Tibial nerve (tissue), 4 donors: ENCODE data around the gene HS6ST1. TPM values are rescaled to one million over a fixed set of nuclear protein-coding genes. Genes with fewer than 3 reads are reported as not detected.

ENCODE experiments used
- DNase-seq, 2 donors: peaks; one replicate each; pipeline ENCODE4 v3.0.0-alpha.2; 2019; ENCODE audit warnings: low spot score in 2 of 2
- H3K27ac ChIP-seq, 4 donors: fragments of 200-600 bp; sonication (generic) in 3 of 4; one replicate each; pipeline ENCODE4 v1.5.1; 2017 to 2019; ENCODE audit warnings: mild to moderate bottlenecking in 1 of 4
- H3K27me3 ChIP-seq, 2 donors: fragments of 200-600 bp; sonication (generic) in 1 of 2; one replicate each; pipeline versions ENCODE4 v1.5.1 to v1.6.0; 2017 to 2019
- H3K36me3 ChIP-seq, 3 donors: fragments of 200-600 bp; sonication (generic); one replicate each; pipeline ENCODE4 v1.5.1; 2018 to 2019
- H3K4me1 ChIP-seq, 4 donors: fragments of 200-600 bp; sonication (generic) in 3 of 4; one replicate each; pipeline ENCODE4 v1.5.1; 2017 to 2019
- H3K4me3 ChIP-seq, 4 donors: fragments of 200-600 bp; sonication (generic) in 3 of 4; one replicate each; pipeline ENCODE4 v1.5.1; 2017 to 2019; ENCODE audit warnings: mild to moderate bottlenecking in 1 of 4, moderate library complexity in 1 of 4
- H3K9me3 ChIP-seq, 4 donors: fragments of 200-600 bp; sonication (generic) in 3 of 4; one replicate each; pipeline ENCODE4 v1.5.1; 2017 to 2019
- CTCF ChIP-seq, 5 experiments: fragments of 200-600 bp in 3 of 5; fragments of 450-650 bp in 2 of 5; sonication (generic) in 3 of 5; IDR thresholded peaks; one replicate each; pipeline ENCODE4 v1.5.1; 2016 to 2019; ENCODE audit warnings: antibody characterized with exemption in 5 of 5, mild to moderate bottlenecking in 3 of 5, moderate library complexity in 2 of 5
- EP300 ChIP-seq, 2 donors: sonication (generic); formaldehyde crosslinking; IDR thresholded peaks; one replicate each; pipeline ENCODE4 v1.6.1; 2017; ENCODE audit warnings: antibody characterized with exemption in 2 of 2, mild to moderate bottlenecking in 1 of 2
- POLR2A ChIP-seq, 2 donors: fragments of 450-650 bp; IDR thresholded peaks; one replicate each; pipeline ENCODE4 v1.6.1; 2017; ENCODE audit warnings: antibody characterized with exemption in 2 of 2, mild to moderate bottlenecking in 2 of 2, moderate library complexity in 2 of 2
- WGBS, 2 donors: methylation state at CpG; one replicate each; pipeline ENCODE4 v1.1.5; 2018; 5-methylcytosine and 5-hydroxymethylcytosine counted together
- total RNA-seq, 4 donors: library from RNA; depleted of rRNA; stranded (reverse); fragments of >200 nt; gene quantifications; one replicate each; pipeline ENCODE4 v1.1.0, GENCODE V29; 2016

Gene HS6ST1
- total RNA-seq, 4 donors from 2014 or later: 21.6 to 51.6 (median 39.3) TPM

GRCh38 chr2:128305555-128306080 lies 13.1 kb downstream of the HS6ST1 start:
- Histone ChIP-seq H3K27ac (peak overlapping the region; percentile 28 to 80 (median 73)), H3K4me1 (peaks cover 0 to 98% (median 59%) of the 10 kb centered on the region in 4 donors), H3K4me3 (no peak overlapping the region), H3K9me3 (no peaks in the 10 kb centered on the region), H3K36me3 (no peaks in the 10 kb centered on the region), H3K27me3 (no peaks in the 10 kb centered on the region)
- no peak for DNase-seq
- WGBS, 2 donors: 27 to 46% methylated on average over 3 to 4 of the region's 11 CpGs
- TF ChIP-seq EP300 (IDR thresholded peaks at IDR 0.05) (no peak), POLR2A (IDR thresholded peaks at IDR 0.05) (no peak), CTCF (IDR thresholded peaks at IDR 0.05) (no peak)

GRCh38 chr2:128304715-128305554 lies 13.7 kb downstream of the HS6ST1 start:
- peak; percentile 48 to 70 for DNase-seq
- Histone ChIP-seq H3K27me3 (no peaks in the 10 kb centered on the region), H3K27ac (peak overlapping the region; percentile 28 to 80 (median 73)), H3K36me3 (no peaks in the 10 kb centered on the region), H3K4me1 (peaks cover 0 to 98% (median 59%) of the 10 kb centered on the region in 4 donors), H3K9me3 (no peaks in the 10 kb centered on the region), H3K4me3 (no peak overlapping the region)
- WGBS, 2 donors: 29 to 54% methylated on average over 10 of the region's 11 CpGs
- no peak for TF ChIP-seq CTCF (IDR thresholded peaks at IDR 0.05)
- TF ChIP-seq EP300 (IDR thresholded peaks at IDR 0.05): peak in 1 of 2 donors; percentile 37
- TF ChIP-seq POLR2A (IDR thresholded peaks at IDR 0.05): no peak

GRCh38 chr2:128304330-128304714 lies 14.3 kb downstream of the HS6ST1 start:
- no peaks in the 10 kb centered on the region for H3K27me3 ChIP-seq
- H3K4me3 ChIP-seq: no peak overlapping the region
- DNase-seq: no peak
- no peak for TF ChIP-seq CTCF (IDR thresholded peaks at IDR 0.05)
- TF ChIP-seq EP300 (IDR thresholded peaks at IDR 0.05): no peak
- no peak for TF ChIP-seq POLR2A (IDR thresholded peaks at IDR 0.05)
- H3K36me3 ChIP-seq: no peaks in the 10 kb centered on the region
- H3K9me3 ChIP-seq: no peaks in the 10 kb centered on the region
- peak overlapping the region in 3 of 4 donors; percentile 70 to 80 (median 76) for H3K27ac ChIP-seq
- peaks cover 0 to 98% (median 60%) of the 10 kb centered on the region in 4 donors for H3K4me1 ChIP-seq
- 79 to 92% methylated on average over 2 to 5 of the region's 5 CpGs for WGBS, 2 donors

GRCh38 chr2:128303911-128304310 lies 14.8 kb downstream of the HS6ST1 start:
- no peak for DNase-seq
- Histone ChIP-seq H3K4me3 (no peak overlapping the region), H3K27me3 (no peaks in the 10 kb centered on the region), H3K9me3 (no peaks in the 10 kb centered on the region), H3K36me3 (no peaks in the 10 kb centered on the region), H3K27ac (peak overlapping the region in 1 of 4 donors; percentile 76), H3K4me1 (peaks cover 0 to 98% (median 59%) of the 10 kb centered on the region in 4 donors)
- 93 to 99% methylated on average over 8 of the region's 8 CpGs for WGBS, 2 donors
- TF ChIP-seq CTCF (IDR thresholded peaks at IDR 0.05): no peak
- TF ChIP-seq EP300 (IDR thresholded peaks at IDR 0.05): no peak
- TF ChIP-seq POLR2A (IDR thresholded peaks at IDR 0.05): no peak
